Caco-2 (cell line): ENCODE measurements around the gene C1orf198. TPM values are rescaled to one million over a fixed set of nuclear protein-coding genes. Genes with fewer than 3 reads are reported as not detected.

Experiments
- BruUV-seq: library from RNA; stranded (reverse); fragments of 400-500 nt; replicated peaks from 2 replicates; lab custom pipeline; 2021; lab: Mats Ljungman, UMichigan
- CTCF ChIA-PET: fragments of 300-600 bp; sonication (Branson Sonifier 250); formaldehyde crosslinking; loops from one replicate; lab custom pipeline; 2022; ENCODE audit warnings: antibody characterized with exemption; lab: Charles Lee
- POLR2A ChIA-PET: fragments of 300-600 bp; sonication (Branson Sonifier 250); formaldehyde crosslinking; loops from one replicate; lab custom pipeline; 2022; ENCODE audit warnings: antibody characterized with exemption; lab: Charles Lee
- DNase-seq, 2 experiments: peaks; one replicate each; pipeline versions ENCODE4 v3.0.0 to v3.0.0-alpha.2; 2020 to 2022
- H3K27me3 ChIP-seq: replicated peaks from 2 replicates; pipeline ENCODE4 v1.6.0; 2011; ENCODE audit warnings: low read length; ENCODE audit not compliant: control insufficient read depth, insufficient read depth
- H3K36me3 ChIP-seq: 2 replicates; pipeline ENCODE4 v1.5.1; 2011; ENCODE audit warnings: low read length; ENCODE audit not compliant: control insufficient read depth, insufficient read depth
- H3K4me1 ChIP-seq: fragments of 250-450 bp; sonication (Bioruptor Pico); 2 replicates; pipeline ENCODE4 v1.5.1; 2020; ENCODE audit warnings: mild to moderate bottlenecking
- H3K4me3 ChIP-seq: 2 replicates; pipeline ENCODE4 v1.5.1; 2011; ENCODE audit warnings: low read depth, mild to moderate bottlenecking, control low read depth, low read length
- H3K9me3 ChIP-seq: fragments of 250-450 bp; sonication (Bioruptor Pico); 2 replicates; pipeline ENCODE4 v1.5.1; 2020; ENCODE audit warnings: mild to moderate bottlenecking, moderate library complexity
- H3K27ac Mint-ChIP-seq: one replicate; pipeline ENCODE4 v1.8.0; 2022; ENCODE audit warnings: mixed read lengths; ENCODE audit not compliant: unreplicated experiment
- H3K27me3 Mint-ChIP-seq: one replicate; pipeline ENCODE4 v1.8.0; 2022; ENCODE audit warnings: mixed read lengths; ENCODE audit not compliant: insufficient read depth, unreplicated experiment
- H3K36me3 Mint-ChIP-seq: one replicate; pipeline ENCODE4 v1.8.0; 2022; ENCODE audit warnings: mild to moderate bottlenecking, mixed read lengths; ENCODE audit not compliant: insufficient read depth, unreplicated experiment
- H3K4me1 Mint-ChIP-seq: one replicate; pipeline ENCODE4 v1.8.0; 2022; ENCODE audit warnings: low read depth, mixed read lengths; ENCODE audit not compliant: unreplicated experiment
- H3K4me3 Mint-ChIP-seq: one replicate; pipeline ENCODE4 v1.8.0; 2022; ENCODE audit warnings: mild to moderate bottlenecking, moderate library complexity, mixed read lengths; ENCODE audit not compliant: unreplicated experiment
- H3K9me3 Mint-ChIP-seq: one replicate; pipeline ENCODE4 v1.8.0; 2022; ENCODE audit warnings: mixed read lengths; ENCODE audit not compliant: unreplicated experiment
- CTCF ChIP-seq, 2 experiments: fragments of 200-600 bp in 1 of 2; IDR thresholded peaks; 1 replicate in 1 of 2; 2 replicates in 1 of 2; pipeline versions ENCODE4 v1.5.1 to v1.8.0; 2011 to 2022; ENCODE audit warnings: antibody characterized with exemption in 1 of 2, control low read depth in 1 of 2, inconsistent platforms in 1 of 2, low read depth in 1 of 2, low read length in 1 of 2, mild to moderate bottlenecking in 1 of 2, moderate library complexity in 1 of 2; ENCODE audit not compliant: insufficient read depth in 1 of 2, severe bottlenecking in 1 of 2, unreplicated experiment in 1 of 2
- intact Hi-C: fragments of 100-400 bp; cut with micrococcal nuclease; formaldehyde crosslinking; loops from one replicate; pipeline ENCODE4 v1.10.0; 2022; ENCODE audit not compliant: unreplicated experiment
- total RNA-seq: library from RNA; stranded (reverse); gene quantifications from 2 replicates; pipeline ENCODE4 v1.2.3, GENCODE V29; 2022

Gene C1orf198
- total RNA-seq, 1 experiment from 2014 or later: 92.2 TPM

GRCh38 chr1:230787471-230787870 lies 80.8 kb downstream of the C1orf198 start:
- Mint-ChIP-seq H3K36me3 (no peaks in the 10 kb centered on the region), H3K4me1 (peaks cover 18% of the 10 kb centered on the region), H3K4me3 (no peak overlapping the region), H3K27me3 (no peaks in the 10 kb centered on the region), H3K27ac (no peak overlapping the region), H3K9me3 (no peaks in the 10 kb centered on the region)
- BruUV-seq: no TSS peak
- H3K9me3 ChIP-seq: no peaks in the 10 kb centered on the region
- no peak overlapping the region for H3K4me3 ChIP-seq
- DNase-seq: no peak
- ChIA-PET POLR2A (no interaction called here), CTCF (no interaction called here)
- H3K36me3 ChIP-seq: no peaks in the 10 kb centered on the region
- no peaks in the 10 kb centered on the region for H3K27me3 ChIP-seq
- intact Hi-C loops: no loop called here
- peaks cover 15% of the 10 kb centered on the region; the same call in 1 of the 2 replicates for H3K4me1 ChIP-seq
- no peak for TF ChIP-seq CTCF (IDR thresholded peaks at IDR 0.05; ENCODE audit: insufficient read depth in 1 of 2, low read depth in 1 of 2, low read length in 1 of 2, severe bottlenecking in 1 of 2, unreplicated experiment in 1 of 2)

Other genes with a start within 250 kb of the C1orf198 start
- gene COG2, start 226.0 kb downstream of the C1orf198 start, total RNA-seq: 46.9 and 47.9 TPM in 2 replicates
- gene AGT, start 154.4 kb downstream of the C1orf198 start, total RNA-seq: 38.6 and 41.9 TPM in 2 replicates
- gene CAPN9, start 121.1 kb downstream of the C1orf198 start, total RNA-seq: 0.28 and 0.39 TPM in 2 replicates
- 55.8 and 57.6 TPM in 2 replicates for gene TTC13, start 110.3 kb upstream of the C1orf198 start, total RNA-seq
- 8.6 and 9.8 TPM in 2 replicates for gene ARV1, start 110.6 kb upstream of the C1orf198 start, total RNA-seq
- 38.8 and 44.2 TPM in 2 replicates for gene FAM89A, start 171.7 kb upstream of the C1orf198 start, total RNA-seq